H1 (cell line): ENCODE results near the gene DENND2A. TPM values are rescaled to one million over a fixed set of nuclear protein-coding genes. Genes with fewer than 3 reads are reported as not detected.

Experiments
- CTCF ChIA-PET: fragments of 300-600 bp; sonication (Branson Sonifier 250); formaldehyde crosslinking; loops from one replicate; lab custom pipeline; 2021; ENCODE audit not compliant: partially characterized antibody; lab: Charles Lee
- POLR2A ChIA-PET: fragments of 300-600 bp; sonication (Branson Sonifier 250); formaldehyde crosslinking; loops from one replicate; lab custom pipeline; 2021; ENCODE audit warnings: inconsistent platforms; ENCODE audit not compliant: partially characterized antibody; lab: Charles Lee
- DNase-seq, 2 experiments: peaks; one replicate each; pipeline versions ENCODE4 v3.0.0 to v3.0.0-alpha.2; 2010 to 2022; ENCODE audit warnings: low spot score in 2 of 2, low read depth in 1 of 2, mixed read lengths in 1 of 2
- FAIRE-seq: peaks from 2 replicates; lab custom pipeline; 2011; peaks lifted over from hg19 to GRCh38; lab: Jason Lieb, UNC
- H2AFZ ChIP-seq: 2 replicates; pipeline ENCODE4 v1.8.1; 2012; ENCODE audit warnings: low read length, inconsistent platforms
- H2AK5ac ChIP-seq: 2 replicates; pipeline ENCODE4 v1.6.1; 2013; ENCODE audit warnings: low read depth, low read length
- H2BK120ac ChIP-seq: replicated peaks from 2 replicates; pipeline ENCODE3; 2013; ENCODE audit warnings: low read depth, low read length, inconsistent platforms
- H2BK12ac ChIP-seq: 2 replicates; pipeline ENCODE4 v1.6.1; 2013; ENCODE audit warnings: low read depth, low read length
- H2BK15ac ChIP-seq: 2 replicates; pipeline ENCODE4 v1.6.1; 2013; ENCODE audit warnings: low read length
- H2BK20ac ChIP-seq: 2 replicates; pipeline ENCODE4 v1.6.1; 2013; ENCODE audit warnings: low read length
- H2BK5ac ChIP-seq: 2 replicates; pipeline ENCODE4 v1.6.1; 2013; ENCODE audit warnings: low read depth, low read length
- H3K14ac ChIP-seq: 2 replicates; pipeline ENCODE4 v1.6.1; 2013; ENCODE audit warnings: inconsistent platforms; ENCODE audit not compliant: insufficient read length
- H3K18ac ChIP-seq: 2 replicates; pipeline ENCODE4 v1.6.1; 2013; ENCODE audit warnings: low read length; ENCODE audit errors: extremely low read depth
- H3K23ac ChIP-seq: 2 replicates; pipeline ENCODE4 v1.6.1; 2013; ENCODE audit warnings: inconsistent platforms; ENCODE audit not compliant: insufficient read length
- H3K23me2 ChIP-seq: 2 replicates; pipeline ENCODE4 v1.6.1; 2013; ENCODE audit warnings: low read depth, low read length
- H3K27ac ChIP-seq: 2 replicates; pipeline ENCODE4 v1.6.1; 2011; ENCODE audit warnings: low read depth, low read length, inconsistent platforms
- H3K27me3 ChIP-seq, 4 experiments: replicated peaks in 1 of 4; 1 replicate in 1 of 4; 2 replicates in 3 of 4; pipeline versions ENCODE4 v1.6.1 to v1.8.1; 2011 to 2013; ENCODE audit warnings: low read length in 3 of 4, mild to moderate bottlenecking in 3 of 4, inconsistent platforms in 2 of 4, mixed read lengths in 2 of 4, moderate library complexity in 1 of 4; ENCODE audit not compliant: control insufficient read depth in 3 of 4, insufficient read depth in 3 of 4; ENCODE audit errors: extremely low read depth in 1 of 4
- H3K36me3 ChIP-seq, 4 experiments: 2 replicates each; pipeline versions ENCODE4 v1.6.1 to v1.8.1; 2011 to 2013; ENCODE audit warnings: mild to moderate bottlenecking in 4 of 4, low read length in 3 of 4, moderate library complexity in 2 of 4, control low read depth in 1 of 4, inconsistent platforms in 1 of 4; ENCODE audit not compliant: insufficient read depth in 4 of 4, control insufficient read depth in 2 of 4
- H3K4ac ChIP-seq: replicated peaks from 2 replicates; pipeline ENCODE3; 2013; ENCODE audit warnings: low read length, low read depth, mixed read lengths, inconsistent platforms; ENCODE audit not compliant: insufficient read length
- H3K4me1 ChIP-seq, 4 experiments: replicated peaks in 1 of 4; 1 replicate in 1 of 4; 2 replicates in 3 of 4; pipeline versions ENCODE4 v1.6.1 to v1.8.1; 2011 to 2013; ENCODE audit warnings: low read length in 3 of 4, inconsistent platforms in 2 of 4, mixed read lengths in 1 of 4; ENCODE audit not compliant: insufficient read depth in 4 of 4, control insufficient read depth in 3 of 4
- H3K4me2 ChIP-seq, 2 experiments: 2 replicates each; pipeline versions ENCODE4 v1.6.1 to v1.8.1; 2011 to 2013; ENCODE audit warnings: low read depth in 2 of 2, low read length in 2 of 2, control low read depth in 1 of 2, inconsistent platforms in 1 of 2, mild to moderate bottlenecking in 1 of 2; ENCODE audit not compliant: insufficient read depth in 1 of 2
- H3K4me3 ChIP-seq, 4 experiments: fragments of 200-600, 300-600 bp in 1 of 4; sonication (generic), shearing (Covaris generic), sonication (Bioruptor Twin) in 1 of 4; 2 replicates each; pipeline versions ENCODE4 v1.5.1 to v1.8.1; 2011 to 2016; ENCODE audit warnings: low read length in 4 of 4, low read depth in 3 of 4, control low read depth in 2 of 4, inconsistent platforms in 2 of 4, mild to moderate bottlenecking in 2 of 4, mixed read lengths in 1 of 4, moderate library complexity in 1 of 4; ENCODE audit not compliant: insufficient read depth in 2 of 4; ENCODE audit errors: extremely low read depth in 1 of 4
- H3K56ac ChIP-seq: replicated peaks from 2 replicates; pipeline ENCODE3; 2013; ENCODE audit warnings: low read depth, mild to moderate bottlenecking, mixed read lengths, low read length, inconsistent platforms; ENCODE audit not compliant: insufficient read length
- H3K79me1 ChIP-seq: 2 replicates; pipeline ENCODE4 v1.6.1; 2013; ENCODE audit warnings: low read depth, low read length, control low read depth
- H3K79me2 ChIP-seq, 2 experiments: 2 replicates each; pipeline versions ENCODE4 v1.6.1 to v1.8.1; 2012 to 2013; ENCODE audit warnings: low read length in 2 of 2, mild to moderate bottlenecking in 2 of 2, inconsistent platforms in 1 of 2; ENCODE audit not compliant: insufficient read depth in 2 of 2, control insufficient read depth in 1 of 2
- H3K9ac ChIP-seq, 4 experiments: replicated peaks in 1 of 4; 1 replicate in 1 of 4; 2 replicates in 3 of 4; pipeline versions ENCODE4 v1.6.1 to v1.8.1; 2011 to 2013; ENCODE audit warnings: low read depth in 3 of 4, low read length in 3 of 4, control low read depth in 2 of 4, mild to moderate bottlenecking in 2 of 4, moderate library complexity in 2 of 4, inconsistent platforms in 1 of 4; ENCODE audit errors: extremely low read depth in 1 of 4
- H3K9me3 ChIP-seq, 2 experiments: 2 replicates each; pipeline versions ENCODE4 v1.6.1 to v1.8.1; 2012 to 2013; ENCODE audit warnings: mild to moderate bottlenecking in 2 of 2, moderate library complexity in 2 of 2, control low read depth in 1 of 2, inconsistent platforms in 1 of 2, low read depth in 1 of 2, low read length in 1 of 2, mixed read lengths in 1 of 2; ENCODE audit not compliant: insufficient read depth in 2 of 2
- H4K20me1 ChIP-seq, 2 experiments: replicated peaks in 1 of 2; 2 replicates each; pipeline versions ENCODE3 to v1.8.1; 2011 to 2013; ENCODE audit warnings: inconsistent platforms in 2 of 2, low read length in 2 of 2, mild to moderate bottlenecking in 1 of 2; ENCODE audit not compliant: insufficient read depth in 2 of 2, control insufficient read depth in 1 of 2
- H4K5ac ChIP-seq: 2 replicates; pipeline ENCODE4 v1.6.1; 2013; ENCODE audit warnings: low read length, low read depth, mixed read lengths, inconsistent platforms; ENCODE audit not compliant: insufficient read length
- H4K8ac ChIP-seq: 2 replicates; pipeline ENCODE4 v1.8.0; 2013; ENCODE audit warnings: mild to moderate bottlenecking, moderate library complexity, low read length, inconsistent platforms; ENCODE audit not compliant: insufficient read depth; ENCODE audit errors: extremely low read depth
- H4K91ac ChIP-seq: replicated peaks from 2 replicates; pipeline ENCODE3; 2013; ENCODE audit warnings: low read length, mixed read lengths, inconsistent platforms; ENCODE audit not compliant: insufficient read length
- BRCA1 ChIP-seq: IDR thresholded peaks from 2 replicates; pipeline ENCODE4 v1.6.1; 2012; ENCODE audit warnings: low read depth, low read length, improper control_type of control experiment
- WGBS, 2 experiments: shearing (Covaris generic) in 1 of 2; methylation state at CpG; one replicate each; pipeline versions ENCODE4 v1.1.6 to v1.1.7; 2013 to 2015; ENCODE audit warnings: low lambda C conversion rate in 2 of 2, mixed read lengths in 2 of 2, inconsistent platforms in 1 of 2, low coverage in 1 of 2, missing lambda C conversion rate in 1 of 2; ENCODE audit not compliant: insufficient replicate concordance in 2 of 2, insufficient coverage in 1 of 2, insufficient read length in 1 of 2; ENCODE audit errors: extremely low coverage in 1 of 2, missing lambda C conversion rate in 1 of 2; 5-methylcytosine and 5-hydroxymethylcytosine counted together
- polyA plus RNA-seq, 7 experiments: library from polyadenylated mRNA; depleted of rRNA in 3 of 7; stranded (reverse) in 5 of 7; unstranded in 2 of 7; fragments of >200 nt in 5 of 7; fragments of 200-250 nt in 2 of 7; gene quantifications; 1 replicate in 5 of 7; 2 replicates in 1 of 7; 4 replicates in 1 of 7; pipeline versions ENCODE4 v1.2.1 to v1.2.3, GENCODE V29; 2011 to 2013; ENCODE audit warnings: missing spikeins in 2 of 7, mixed read lengths in 2 of 7
- total RNA-seq: library from RNA; stranded (reverse); fragmentation: NEBNext Ultra II Directional; extraction: Animal tissue kit (Norgen Biotek cat#: 25700); gene quantifications from 2 replicates; pipeline ENCODE4 v1.2.1, GENCODE V29; 2021

Gene DENND2A
- total and polyA plus RNA-seq, 2 of the 8 experiments (the other 6 are each of a cell fraction or from before 2014, with no cell fraction given): 5.0 to 13.0 TPM

GRCh38 chr7:140669352-140669751, 28.7 kb upstream of the DENND2A start:
- Histone ChIP-seq H3K27me3 (peaks cover 0 to 7% (median 2%) of the 10 kb centered on the region in 4 experiments; a peak in 3 of 7 replicates), H2AFZ (no peak overlapping the region), H2BK5ac (no peak overlapping the region), H4K20me1 (no peaks in the 10 kb centered on the region), H3K4me3 (no peak overlapping the region), H3K14ac (no peak overlapping the region), H2BK12ac (no peak overlapping the region), H2AK5ac (no peak overlapping the region), H3K23me2 (peaks cover 5% of the 10 kb centered on the region; the same call in 1 of the 2 replicates), H2BK120ac (no peak overlapping the region), H3K79me2 (no peaks in the 10 kb centered on the region), H4K91ac (no peak overlapping the region), H2BK15ac (no peak overlapping the region), H3K79me1 (no peaks in the 10 kb centered on the region), H3K56ac (no peak overlapping the region), H3K27ac (no peak overlapping the region), H4K8ac (no peak overlapping the region), H3K9me3 (no peaks in the 10 kb centered on the region), H3K18ac (no peak overlapping the region), H3K4me2 (no peak overlapping the region), H3K9ac (no peak overlapping the region), H3K4ac (no peak overlapping the region), H3K4me1 (peaks cover 0 to 6% (median 2%) of the 10 kb centered on the region in 4 experiments; a peak in 5 of 7 replicates), H3K23ac (no peak overlapping the region), H4K5ac (no peak overlapping the region), H2BK20ac (no peak overlapping the region), H3K36me3 (no peaks in the 10 kb centered on the region)
- POLR2A ChIA-PET: interaction anchor here (1.7 kb wide), 1 partner anchor 12 kb away, joined by 4 read pairs; no protein-coding TSS in a partner anchor
- DNase-seq (no peak), FAIRE-seq (no peak)
- TF ChIP-seq BRCA1: no peak
- WGBS, 2 experiments: 94 to 100% methylated on average over 1 to 3 of the region's 3 CpGs
- CTCF ChIA-PET: interaction anchor here (0.6 to 2.0 kb wide), 9 partner anchors 9 to 562 kb away, joined by 3 to 6 read pairs (median 5); no protein-coding TSS in a partner anchor
